Measurements from ENCODE around the gene PCDHA7.
"Not testable (repeated sequence)": the region's sequence is repeated elsewhere in the genome, so short reads cannot be mapped to it uniquely, and the experiment has no call there.

Gene PCDHA7

DNA sequence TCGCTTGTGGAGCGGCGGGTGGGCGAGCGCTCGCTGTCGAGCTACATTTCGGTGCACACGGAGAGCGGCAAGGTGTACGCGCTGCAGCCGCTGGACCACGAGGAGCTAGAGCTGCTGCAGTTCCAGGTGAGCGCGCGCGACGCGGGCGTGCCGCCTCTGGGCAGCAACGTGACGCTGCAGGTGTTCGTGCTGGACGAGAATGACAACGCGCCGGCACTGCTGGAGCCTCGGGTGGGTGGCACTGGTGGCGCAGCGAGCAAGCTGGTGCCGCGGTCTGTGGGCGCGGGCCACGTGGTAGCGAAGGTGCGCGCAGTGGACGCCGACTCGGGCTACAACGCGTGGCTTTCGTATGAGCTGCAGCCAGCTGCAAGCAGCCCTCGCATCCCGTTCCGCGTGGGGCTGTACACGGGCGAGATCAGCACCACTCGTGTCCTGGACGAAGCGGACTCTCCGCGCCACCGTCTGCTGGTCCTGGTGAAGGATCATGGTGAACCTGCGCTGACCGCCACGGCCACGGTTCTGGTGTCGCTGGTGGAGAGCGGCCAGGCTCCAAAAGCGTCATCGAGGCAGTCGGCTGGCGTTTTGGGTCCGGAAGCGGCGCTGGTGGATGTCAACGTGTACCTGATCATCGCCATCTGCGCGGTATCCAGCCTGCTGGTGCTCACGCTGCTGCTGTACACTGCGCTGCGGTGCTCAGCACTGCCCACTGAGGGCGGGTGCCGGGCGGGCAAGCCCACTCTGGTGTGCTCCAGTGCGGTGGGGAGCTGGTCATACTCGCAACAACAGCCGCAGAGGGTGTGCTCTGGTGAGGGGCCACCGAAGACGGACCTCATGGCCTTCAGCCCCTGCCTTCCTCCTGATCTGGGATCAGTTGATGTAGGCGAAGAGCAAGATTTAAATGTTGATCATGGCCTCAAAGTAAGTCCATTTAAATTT lies 9.0 kb downstream of the PCDHA7 start:
- Histone ChIP-seq H3K27me3 (replicated peaks; ENCODE audit: control insufficient read depth, insufficient read depth, low read length, poor library complexity, severe bottlenecking) (no peaks in the 10 kb centered on the region), H3K27ac (ENCODE audit: insufficient read depth, low read length, poor library complexity, severe bottlenecking) (no peak overlapping the region), H3K9me3 (ENCODE audit: control insufficient read depth, low read length) (no peaks in the 10 kb centered on the region), H3K4me1 (ENCODE audit: control insufficient read depth, insufficient read depth, low read length, poor library complexity, severe bottlenecking) (no peaks in the 10 kb centered on the region), H3K4me3 (ENCODE audit: insufficient read depth, low read depth, low read length, poor library complexity, severe bottlenecking) (no peak overlapping the region), H3K36me3 (ENCODE audit: control insufficient read depth, insufficient read depth, low read length) (no peaks in the 10 kb centered on the region)
- no peak for DNase-seq

GRCh38 chr5:140848139-140849102 lies 14.4 kb downstream of the PCDHA7 start, which contains the start of gene PCDHA9:
TSS of gene PCDHA9 (plus strand) at chr5:140848382. CDS start at chr5:140848496, 114 bp downstream.
- not testable (repeated sequence) for H3K4me3 ChIP-seq (ENCODE audit: insufficient read depth, low read depth, low read length, poor library complexity, severe bottlenecking); H3K27ac ChIP-seq (ENCODE audit: insufficient read depth, low read length, poor library complexity, severe bottlenecking); H3K9me3 ChIP-seq (ENCODE audit: control insufficient read depth, low read length); H3K36me3 ChIP-seq (ENCODE audit: control insufficient read depth, insufficient read depth, low read length); H3K4me1 ChIP-seq (ENCODE audit: control insufficient read depth, insufficient read depth, low read length, poor library complexity, severe bottlenecking); DNase-seq; H3K27me3 ChIP-seq (replicated peaks; ENCODE audit: control insufficient read depth, insufficient read depth, low read length, poor library complexity, severe bottlenecking)

GRCh38 chr5:140849831-140850634 lies 16.0 kb downstream of the PCDHA7 start:
- H3K4me1 ChIP-seq (ENCODE audit: control insufficient read depth, insufficient read depth, low read length, poor library complexity, severe bottlenecking); H3K4me3 ChIP-seq (ENCODE audit: insufficient read depth, low read depth, low read length, poor library complexity, severe bottlenecking); H3K27me3 ChIP-seq (replicated peaks; ENCODE audit: control insufficient read depth, insufficient read depth, low read length, poor library complexity, severe bottlenecking); H3K27ac ChIP-seq (ENCODE audit: insufficient read depth, low read length, poor library complexity, severe bottlenecking); H3K36me3 ChIP-seq (ENCODE audit: control insufficient read depth, insufficient read depth, low read length); DNase-seq; H3K9me3 ChIP-seq (ENCODE audit: control insufficient read depth, low read length): not testable (repeated sequence)

DNA sequence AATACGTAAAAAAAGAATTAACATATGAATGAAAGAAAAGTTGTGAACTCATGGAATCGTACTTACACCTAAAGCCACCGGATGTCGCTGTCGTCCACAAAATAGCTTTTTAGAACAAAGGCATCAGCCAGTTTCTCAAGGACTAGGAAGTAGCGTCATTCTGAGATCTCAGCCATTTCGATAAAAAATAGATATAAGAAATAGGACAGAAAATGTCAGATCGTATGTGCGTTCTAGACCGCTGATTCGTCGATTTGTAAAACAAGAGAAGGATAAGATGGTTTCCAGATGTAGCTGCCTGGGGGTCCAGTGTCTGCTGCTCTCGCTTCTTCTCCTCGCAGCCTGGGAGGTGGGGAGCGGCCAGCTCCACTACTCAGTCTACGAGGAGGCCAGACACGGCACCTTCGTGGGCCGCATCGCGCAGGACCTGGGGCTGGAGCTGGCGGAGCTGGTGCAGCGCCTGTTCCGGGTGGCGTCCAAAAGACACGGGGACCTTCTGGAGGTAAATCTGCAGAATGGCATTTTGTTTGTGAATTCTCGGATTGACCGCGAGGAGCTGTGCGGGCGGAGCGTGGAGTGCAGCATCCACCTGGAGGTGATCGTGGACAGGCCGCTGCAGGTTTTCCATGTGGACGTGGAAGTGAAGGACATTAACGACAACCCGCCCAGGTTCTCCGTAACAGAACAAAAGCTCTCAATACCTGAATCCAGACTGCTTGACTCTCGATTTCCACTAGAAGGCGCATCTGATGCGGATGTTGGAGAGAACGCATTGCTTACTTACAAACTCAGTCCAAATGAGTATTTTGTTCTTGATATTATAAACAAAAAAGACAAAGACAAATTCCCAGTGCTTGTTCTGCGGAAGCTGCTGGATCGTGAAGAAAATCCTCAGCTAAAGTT lies 22.0 kb downstream of the PCDHA7 start, which contains the start of gene PCDHA10:
PCDHA10 (plus strand) TSS at position 126 of the 903 bp plus-strand sequence; CDS start at position 278, 152 bp downstream.
- Histone ChIP-seq H3K9me3 (ENCODE audit: control insufficient read depth, low read length) (no peaks in the 10 kb centered on the region), H3K36me3 (ENCODE audit: control insufficient read depth, insufficient read depth, low read length) (no peaks in the 10 kb centered on the region), H3K27me3 (replicated peaks; ENCODE audit: control insufficient read depth, insufficient read depth, low read length, poor library complexity, severe bottlenecking) (no peaks in the 10 kb centered on the region), H3K4me3 (ENCODE audit: insufficient read depth, low read depth, low read length, poor library complexity, severe bottlenecking) (no peak within 1 kb of the TSS), H3K4me1 (ENCODE audit: control insufficient read depth, insufficient read depth, low read length, poor library complexity, severe bottlenecking) (no peaks in the 10 kb centered on the region), H3K27ac (ENCODE audit: insufficient read depth, low read length, poor library complexity, severe bottlenecking) (no peak within 1 kb of the TSS)
- DNase-seq: no peak

DNA sequence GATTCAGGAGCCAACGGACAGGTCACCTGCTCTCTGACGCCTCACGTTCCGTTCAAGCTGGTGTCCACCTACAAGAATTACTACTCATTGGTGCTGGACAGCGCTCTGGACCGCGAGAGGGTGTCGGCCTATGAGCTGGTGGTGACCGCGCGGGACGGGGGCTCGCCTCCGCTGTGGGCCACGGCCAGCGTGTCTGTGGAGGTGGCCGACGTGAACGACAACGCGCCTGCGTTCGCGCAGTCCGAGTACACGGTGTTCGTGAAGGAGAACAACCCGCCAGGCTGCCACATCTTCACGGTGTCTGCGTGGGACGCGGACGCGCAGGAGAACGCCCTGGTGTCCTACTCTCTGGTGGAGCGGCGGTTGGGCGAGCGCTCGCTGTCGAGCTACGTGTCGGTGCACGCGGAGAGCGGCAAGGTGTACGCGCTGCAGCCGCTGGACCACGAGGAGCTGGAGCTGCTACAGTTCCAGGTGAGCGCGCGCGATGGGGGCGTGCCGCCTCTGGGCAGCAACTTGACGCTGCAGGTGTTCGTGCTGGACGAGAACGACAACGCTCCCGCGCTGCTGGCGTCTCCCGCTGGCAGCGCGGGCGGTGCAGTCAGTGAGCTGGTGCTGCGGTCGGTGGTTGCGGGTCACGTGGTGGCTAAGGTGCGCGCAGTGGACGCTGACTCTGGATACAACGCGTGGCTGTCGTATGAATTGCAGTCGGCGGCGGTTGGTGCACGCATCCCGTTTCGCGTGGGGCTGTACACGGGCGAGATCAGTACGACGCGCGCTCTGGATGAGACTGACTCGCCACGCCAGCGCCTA lies 23.3 kb downstream of the PCDHA7 start:
- no peak overlapping the region for H3K27ac ChIP-seq (ENCODE audit: insufficient read depth, low read length, poor library complexity, severe bottlenecking)
- H3K36me3 ChIP-seq (ENCODE audit: control insufficient read depth, insufficient read depth, low read length): no peaks in the 10 kb centered on the region
- H3K27me3 ChIP-seq (replicated peaks; ENCODE audit: control insufficient read depth, insufficient read depth, low read length, poor library complexity, severe bottlenecking): no peaks in the 10 kb centered on the region
- no peak overlapping the region for H3K4me3 ChIP-seq (ENCODE audit: insufficient read depth, low read depth, low read length, poor library complexity, severe bottlenecking)
- no peak for DNase-seq
- H3K4me1 ChIP-seq (ENCODE audit: control insufficient read depth, insufficient read depth, low read length, poor library complexity, severe bottlenecking): no peaks in the 10 kb centered on the region
- no peaks in the 10 kb centered on the region for H3K9me3 ChIP-seq (ENCODE audit: control insufficient read depth, low read length)

GRCh38 chr5:140857987-140858240 lies 23.8 kb downstream of the PCDHA7 start:
- H3K9me3 ChIP-seq (ENCODE audit: control insufficient read depth, low read length): no peaks in the 10 kb centered on the region
- H3K27me3 ChIP-seq (replicated peaks; ENCODE audit: control insufficient read depth, insufficient read depth, low read length, poor library complexity, severe bottlenecking): no peaks in the 10 kb centered on the region
- H3K27ac ChIP-seq (ENCODE audit: insufficient read depth, low read length, poor library complexity, severe bottlenecking): no peak overlapping the region
- no peak for DNase-seq
- H3K4me3 ChIP-seq (ENCODE audit: insufficient read depth, low read depth, low read length, poor library complexity, severe bottlenecking): no peak overlapping the region
- H3K36me3 ChIP-seq (ENCODE audit: control insufficient read depth, insufficient read depth, low read length): no peaks in the 10 kb centered on the region
- no peaks in the 10 kb centered on the region for H3K4me1 ChIP-seq (ENCODE audit: control insufficient read depth, insufficient read depth, low read length, poor library complexity, severe bottlenecking)

DNA sequence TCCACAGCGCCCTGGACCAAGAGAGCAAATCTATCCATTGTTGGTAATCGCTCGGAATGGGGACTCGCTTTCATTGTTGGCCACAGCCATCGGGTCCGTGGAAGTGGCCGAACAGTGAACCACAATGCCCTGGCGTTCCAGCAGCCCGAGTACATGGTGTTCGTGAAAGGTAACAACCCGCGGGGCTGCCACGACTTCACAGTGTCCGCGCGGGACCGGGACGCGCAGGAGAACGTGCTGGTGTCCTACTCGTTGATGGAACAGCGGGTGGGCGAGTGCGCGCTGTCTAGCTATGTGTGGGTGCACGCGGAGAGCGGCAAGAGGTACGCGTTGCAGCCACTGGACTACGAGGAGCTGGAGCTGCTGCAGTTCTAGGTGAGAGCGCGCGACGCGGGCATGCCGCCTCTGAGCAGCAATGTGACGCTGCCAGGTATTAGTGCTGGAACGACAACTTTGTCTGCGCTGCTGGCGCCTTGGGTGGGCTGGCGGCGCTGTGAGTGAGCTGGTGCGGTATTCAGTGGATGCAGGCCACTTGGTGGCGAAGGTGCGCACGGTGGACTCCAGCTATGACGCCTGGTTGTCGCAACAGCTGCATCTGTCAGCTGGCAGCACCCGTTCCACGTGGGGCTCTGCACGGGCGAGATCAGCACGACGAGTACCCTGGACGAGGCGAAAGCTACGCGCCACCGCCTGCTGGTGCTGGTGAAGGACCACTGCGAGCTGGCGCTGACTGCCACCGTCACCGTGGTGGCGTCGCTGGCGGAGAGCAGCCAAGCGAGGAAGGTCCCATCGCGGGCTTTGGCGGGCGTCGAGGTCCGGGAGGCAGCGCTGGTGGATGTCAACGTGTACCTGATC lies 28.6 kb downstream of the PCDHA7 start:
- Histone ChIP-seq H3K4me1 (ENCODE audit: control insufficient read depth, insufficient read depth, low read length, poor library complexity, severe bottlenecking) (no peaks in the 10 kb centered on the region), H3K36me3 (ENCODE audit: control insufficient read depth, insufficient read depth, low read length) (no peaks in the 10 kb centered on the region), H3K4me3 (ENCODE audit: insufficient read depth, low read depth, low read length, poor library complexity, severe bottlenecking) (no peak overlapping the region), H3K27ac (ENCODE audit: insufficient read depth, low read length, poor library complexity, severe bottlenecking) (no peak overlapping the region), H3K9me3 (ENCODE audit: control insufficient read depth, low read length) (no peaks in the 10 kb centered on the region), H3K27me3 (replicated peaks; ENCODE audit: control insufficient read depth, insufficient read depth, low read length, poor library complexity, severe bottlenecking) (no peaks in the 10 kb centered on the region)
- DNase-seq: no peak

Measured in effector memory CD4-positive, alpha-beta T cell (primary cell).